ENCODE data around the gene CCDC18.
"Not testable (repeated sequence)": the region's sequence is repeated elsewhere in the genome, so short reads cannot be mapped to it uniquely, and the experiment has no call there.

- TF ChIP-seq CTCF (conservative IDR thresholded peaks at IDR 0.05; ENCODE audit: low read depth, low read length); EZH2 (IDR thresholded peaks at IDR 0.05; ENCODE audit: low read length, unreplicated experiment); EZH2phosphoT487 (IDR thresholded peaks at IDR 0.05; ENCODE audit: borderline replicate concordance, low read length): not testable (repeated sequence)
Measured at GRCh38 chr1:93165895-93166294, 14.6 kb upstream of the CCDC18 start.
